Gastrocnemius medialis (tissue), 4 donors: Measurements from ENCODE around the gene ERICH6.

ENCODE experiments used
- POLR2A ChIP-seq, 2 donors: fragments of 450-650 bp; IDR thresholded peaks; one replicate each; pipeline ENCODE4 v1.6.1; 2017; ENCODE audit warnings: antibody characterized with exemption in 2 of 2, mild to moderate bottlenecking in 2 of 2, moderate library complexity in 2 of 2
- TF ChIP-seq, protein P1 (sequence below), 5 experiments: fragments of 450-650 bp in 3 of 5; fragments of 200-600 bp in 2 of 5; sonication (generic) in 2 of 5; IDR thresholded peaks in 4 of 5; conservative IDR thresholded peaks in 1 of 5; 1 replicate in 4 of 5; 2 replicates in 1 of 5; pipeline ENCODE4 v1.5.1; 2016 to 2019; ENCODE audit warnings: antibody characterized with exemption in 5 of 5, mild to moderate bottlenecking in 3 of 5, moderate library complexity in 3 of 5

GRCh38 chr3:150745832-150746231 lies 42.1 kb upstream of the ERICH6 start:
- TF ChIP-seq, protein P1, sequence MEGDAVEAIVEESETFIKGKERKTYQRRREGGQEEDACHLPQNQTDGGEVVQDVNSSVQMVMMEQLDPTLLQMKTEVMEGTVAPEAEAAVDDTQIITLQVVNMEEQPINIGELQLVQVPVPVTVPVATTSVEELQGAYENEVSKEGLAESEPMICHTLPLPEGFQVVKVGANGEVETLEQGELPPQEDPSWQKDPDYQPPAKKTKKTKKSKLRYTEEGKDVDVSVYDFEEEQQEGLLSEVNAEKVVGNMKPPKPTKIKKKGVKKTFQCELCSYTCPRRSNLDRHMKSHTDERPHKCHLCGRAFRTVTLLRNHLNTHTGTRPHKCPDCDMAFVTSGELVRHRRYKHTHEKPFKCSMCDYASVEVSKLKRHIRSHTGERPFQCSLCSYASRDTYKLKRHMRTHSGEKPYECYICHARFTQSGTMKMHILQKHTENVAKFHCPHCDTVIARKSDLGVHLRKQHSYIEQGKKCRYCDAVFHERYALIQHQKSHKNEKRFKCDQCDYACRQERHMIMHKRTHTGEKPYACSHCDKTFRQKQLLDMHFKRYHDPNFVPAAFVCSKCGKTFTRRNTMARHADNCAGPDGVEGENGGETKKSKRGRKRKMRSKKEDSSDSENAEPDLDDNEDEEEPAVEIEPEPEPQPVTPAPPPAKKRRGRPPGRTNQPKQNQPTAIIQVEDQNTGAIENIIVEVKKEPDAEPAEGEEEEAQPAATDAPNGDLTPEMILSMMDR (IDR thresholded peaks at IDR 0.05 in 4 of 5, conservative IDR thresholded peaks at IDR 0.05 in 1 of 5): no peak
- no peak for TF ChIP-seq POLR2A (IDR thresholded peaks at IDR 0.05)
